ENCODE data around the gene OR2H2. TPM values are rescaled to one million over a fixed set of nuclear protein-coding genes. Genes with fewer than 3 reads are reported as not detected.

OR2H2 gene
- total and polyA plus RNA-seq, 2 donors (not counting 1 experiment from before 2014, with no cell fraction given): not detected

DNA sequence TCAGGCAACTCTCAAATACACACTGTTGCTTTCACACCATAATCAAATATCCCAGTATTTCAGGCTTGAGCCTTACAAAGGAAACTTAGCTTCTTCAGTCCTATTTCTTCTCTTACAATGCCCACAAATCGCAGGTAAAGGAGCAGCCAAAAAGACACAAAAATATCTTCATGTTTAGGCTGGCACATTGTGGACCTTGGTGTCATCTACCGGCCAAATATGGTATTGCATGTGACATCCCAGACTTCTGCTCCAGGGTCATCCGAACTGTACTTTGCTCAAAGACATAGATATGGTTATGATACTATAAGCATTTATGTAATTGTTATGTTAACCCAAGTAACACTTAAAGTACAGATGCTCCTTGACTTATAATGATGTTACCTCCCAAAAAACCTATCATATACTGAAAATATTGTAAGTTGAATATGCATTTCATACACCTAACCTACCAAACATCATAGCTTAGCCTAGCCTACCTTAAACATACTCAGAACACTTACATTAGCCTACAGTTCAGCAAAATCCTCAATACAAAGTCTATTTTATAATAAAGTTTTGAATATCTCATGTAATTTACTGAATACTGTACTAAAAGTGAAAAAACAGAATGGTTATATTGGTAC lies 4.6 kb downstream of the OR2H2 start:
- Histone ChIP-seq H3K9me3 (ENCODE audit: control extremely low read depth in 1 of 3, control insufficient read depth in 2 of 3, insufficient read depth in 1 of 3, low read length in 2 of 3) (no peaks in the 10 kb centered on the region), H3K4me1 (ENCODE audit: control insufficient read depth in 2 of 2, insufficient read depth in 2 of 2, low read length in 2 of 2) (peaks cover 0 to 5% of the 10 kb centered on the region in 2 donors), H3K9ac (ENCODE audit: low read length) (no peak overlapping the region), H3K79me2 (ENCODE audit: control insufficient read depth, insufficient read depth, low read length) (no peaks in the 10 kb centered on the region), H3K4me3 (ENCODE audit: control extremely low read depth in 1 of 5, extremely low read depth in 1 of 5, insufficient read depth in 1 of 5, low read depth in 2 of 5, low read length in 4 of 5) (no peak overlapping the region), H3K27me3 (replicated peaks in 1 of 4; ENCODE audit: control extremely low read depth in 1 of 4, control insufficient read depth in 3 of 4, insufficient read depth in 4 of 4, low read length in 3 of 4) (peaks cover 0 to 3% (median 0%) of the 10 kb centered on the region in 4 experiments), H3K27ac (ENCODE audit: low read length in 2 of 2) (no peak overlapping the region), H3K36me3 (replicated peaks in 1 of 2; ENCODE audit: control extremely low read depth in 1 of 2, control insufficient read depth in 1 of 2, extremely low read depth in 1 of 2, insufficient read depth in 2 of 2, low read length in 1 of 2) (no peaks in the 10 kb centered on the region), H4K20me1 (ENCODE audit: control insufficient read depth, insufficient read depth, low read length, poor library complexity, severe bottlenecking) (no peaks in the 10 kb centered on the region), H2AFZ (ENCODE audit: insufficient read depth, low read depth, low read length, poor library complexity, severe bottlenecking) (no peak overlapping the region), H3K4me2 (replicated peaks; ENCODE audit: low read depth, low read length, poor library complexity, severe bottlenecking) (no peak overlapping the region)
- no peaks in the 10 kb centered on the region for H3K9me3 Mint-ChIP-seq (ENCODE audit: insufficient read depth)
- ATAC-seq (ENCODE audit: low read depth): peak; percentile 80
- no peak overlapping the region for H3K27ac Mint-ChIP-seq
- H3K4me3 Mint-ChIP-seq: no peak overlapping the region
- peak; percentile 72 for DNase-seq
- H3K27me3 Mint-ChIP-seq: peaks cover 30% of the 10 kb centered on the region
- ChIA-PET POLR2A (no interaction called here), CTCF (interaction anchor here (0.7 to 3.1 kb wide), 13 partner anchors 8 to 905 kb away, joined by 3 to 15 read pairs (median 4); no protein-coding TSS in a partner anchor)
- 0% methylated on average over 1 of the region's 3 CpGs for WGBS (ENCODE audit: insufficient coverage)
- intact Hi-C loops (cut with micrococcal nuclease): loop anchor here (1.0 kb wide), 1 partner anchor 903 kb away; no protein-coding TSS in a partner anchor
- TF ChIP-seq, protein P1, sequence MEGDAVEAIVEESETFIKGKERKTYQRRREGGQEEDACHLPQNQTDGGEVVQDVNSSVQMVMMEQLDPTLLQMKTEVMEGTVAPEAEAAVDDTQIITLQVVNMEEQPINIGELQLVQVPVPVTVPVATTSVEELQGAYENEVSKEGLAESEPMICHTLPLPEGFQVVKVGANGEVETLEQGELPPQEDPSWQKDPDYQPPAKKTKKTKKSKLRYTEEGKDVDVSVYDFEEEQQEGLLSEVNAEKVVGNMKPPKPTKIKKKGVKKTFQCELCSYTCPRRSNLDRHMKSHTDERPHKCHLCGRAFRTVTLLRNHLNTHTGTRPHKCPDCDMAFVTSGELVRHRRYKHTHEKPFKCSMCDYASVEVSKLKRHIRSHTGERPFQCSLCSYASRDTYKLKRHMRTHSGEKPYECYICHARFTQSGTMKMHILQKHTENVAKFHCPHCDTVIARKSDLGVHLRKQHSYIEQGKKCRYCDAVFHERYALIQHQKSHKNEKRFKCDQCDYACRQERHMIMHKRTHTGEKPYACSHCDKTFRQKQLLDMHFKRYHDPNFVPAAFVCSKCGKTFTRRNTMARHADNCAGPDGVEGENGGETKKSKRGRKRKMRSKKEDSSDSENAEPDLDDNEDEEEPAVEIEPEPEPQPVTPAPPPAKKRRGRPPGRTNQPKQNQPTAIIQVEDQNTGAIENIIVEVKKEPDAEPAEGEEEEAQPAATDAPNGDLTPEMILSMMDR (IDR thresholded peaks at IDR 0.05): peak; percentile 98
- TF ChIP-seq EZH2 (IDR thresholded peaks at IDR 0.05; ENCODE audit: borderline replicate concordance, insufficient read depth, low read depth, low read length, poor library complexity, severe bottlenecking): no peak
- H3K4me1 Mint-ChIP-seq: peaks cover 2% of the 10 kb centered on the region

- intact Hi-C loops (cut with micrococcal nuclease): no loop called here
- Histone ChIP-seq H3K79me2 (ENCODE audit: control insufficient read depth, insufficient read depth, low read length) (no peaks in the 10 kb centered on the region), H3K27me3 (replicated peaks in 1 of 4; ENCODE audit: control extremely low read depth in 1 of 4, control insufficient read depth in 3 of 4, insufficient read depth in 4 of 4, low read length in 3 of 4) (peaks cover 0 to 3% (median 0%) of the 10 kb centered on the region in 4 experiments), H3K9me3 (ENCODE audit: control extremely low read depth in 1 of 3, control insufficient read depth in 2 of 3, insufficient read depth in 1 of 3, low read length in 2 of 3) (no peaks in the 10 kb centered on the region), H3K27ac (ENCODE audit: low read length in 2 of 2) (no peak overlapping the region), H3K4me2 (replicated peaks; ENCODE audit: low read depth, low read length, poor library complexity, severe bottlenecking) (no peak overlapping the region), H3K4me3 (ENCODE audit: control extremely low read depth in 1 of 5, extremely low read depth in 1 of 5, insufficient read depth in 1 of 5, low read depth in 2 of 5, low read length in 4 of 5) (no peak overlapping the region), H2AFZ (ENCODE audit: insufficient read depth, low read depth, low read length, poor library complexity, severe bottlenecking) (no peak overlapping the region), H3K36me3 (replicated peaks in 1 of 2; ENCODE audit: control extremely low read depth in 1 of 2, control insufficient read depth in 1 of 2, extremely low read depth in 1 of 2, insufficient read depth in 2 of 2, low read length in 1 of 2) (no peaks in the 10 kb centered on the region), H3K4me1 (ENCODE audit: control insufficient read depth in 2 of 2, insufficient read depth in 2 of 2, low read length in 2 of 2) (peaks cover 0 to 5% of the 10 kb centered on the region in 2 donors), H4K20me1 (ENCODE audit: control insufficient read depth, insufficient read depth, low read length, poor library complexity, severe bottlenecking) (no peaks in the 10 kb centered on the region), H3K9ac (ENCODE audit: low read length) (no peak overlapping the region)
- ATAC-seq (ENCODE audit: low read depth): no peak
- peaks cover 2% of the 10 kb centered on the region for H3K4me1 Mint-ChIP-seq
- H3K4me3 Mint-ChIP-seq: no peak overlapping the region
- H3K9me3 Mint-ChIP-seq (ENCODE audit: insufficient read depth): no peaks in the 10 kb centered on the region
- no CpG with 5 or more reads among the region's 4 CpGs for WGBS (ENCODE audit: insufficient coverage)
- POLR2A ChIA-PET: no interaction called here
- CTCF ChIA-PET: interaction anchor here (0.7 to 3.1 kb wide), 8 partner anchors 11 to 903 kb away, joined by 3 to 15 read pairs (median 5); no protein-coding TSS in a partner anchor
- TF ChIP-seq, protein P1 (IDR thresholded peaks at IDR 0.05): no peak
- no peak for TF ChIP-seq EZH2 (IDR thresholded peaks at IDR 0.05; ENCODE audit: borderline replicate concordance, insufficient read depth, low read depth, low read length, poor library complexity, severe bottlenecking)
- no peak overlapping the region for H3K27ac Mint-ChIP-seq
- DNase-seq: no peak
- H3K27me3 Mint-ChIP-seq: peaks cover 33% of the 10 kb centered on the region
Measured at GRCh38 chr6:29590218-29590808, 5.4 kb downstream of the OR2H2 start.

Data from B cell (primary cell).